GM12878 (cell line): Measurements from ENCODE around the gene ZNF467. TPM values are rescaled to one million over a fixed set of nuclear protein-coding genes. Genes with fewer than 3 reads are reported as not detected.

ENCODE experiments used
- ATAC-seq: fragments of 200-7000 bp; cut with Tn5 transposase; 3 replicates; pipeline ENCODE4 v1.9.1; 2020; ENCODE audit warnings: mild to moderate bottlenecking, moderate library complexity
- BruUV-seq: library from RNA; stranded (reverse); fragments of 400-500 nt; replicated peaks from 2 replicates; lab custom pipeline; 2021; lab: Mats Ljungman, UMichigan
- CTCF ChIA-PET: fragments of 300-600 bp; sonication (Branson Sonifier 250); formaldehyde crosslinking; extraction: SDS; loops from one replicate; lab custom pipeline; 2021; ENCODE audit warnings: inconsistent platforms; lab: Yijun Ruan, JAX
- POLR2A ChIA-PET: fragments of 350-600 bp; formaldehyde crosslinking; extraction: SDS; loops from one replicate; lab custom pipeline; 2021; ENCODE audit warnings: inconsistent platforms; lab: Charles Lee
- RAD21 ChIA-PET: fragments of 300-600 bp; sonication (Branson Sonifier 250); formaldehyde crosslinking; loops from one replicate; lab custom pipeline; 2023; ENCODE audit warnings: antibody characterized with exemption; ENCODE audit not compliant: unreplicated experiment; lab: Charles Lee
- SMC1A ChIA-PET: fragments of 300-600 bp; sonication (Branson Sonifier 250); formaldehyde crosslinking; loops from one replicate; lab custom pipeline; 2023; ENCODE audit not compliant: unreplicated experiment, uncharacterized antibody; lab: Charles Lee
- DNase-seq: peaks from one replicate; pipeline ENCODE4 v3.0.0-alpha.2; 2011; ENCODE audit warnings: low read depth, low spot score
- FAIRE-seq: peaks from 3 replicates; lab custom pipeline; 2011; peaks lifted over from hg19 to GRCh38; lab: Jason Lieb, UNC
- H2AFZ ChIP-seq: 2 replicates; pipeline ENCODE4 v1.6.0; 2011; ENCODE audit warnings: low read depth, low read length, control low read depth; ENCODE audit not compliant: control insufficient read depth
- H3K27ac ChIP-seq: 2 replicates; pipeline ENCODE4 v1.5.1; 2011; ENCODE audit warnings: control low read depth; ENCODE audit not compliant: control insufficient read depth, insufficient read depth
- H3K27me3 ChIP-seq, 2 experiments: replicated peaks in 1 of 2; 2 replicates each; pipeline versions ENCODE4 v1.6.0 to v1.6.1; 2011; ENCODE audit warnings: low read length in 1 of 2; ENCODE audit not compliant: control insufficient read depth in 2 of 2, insufficient read depth in 2 of 2
- H3K36me3 ChIP-seq, 2 experiments: 2 replicates each; pipeline ENCODE4 v1.5.1; 2011; ENCODE audit warnings: low read length in 1 of 2; ENCODE audit not compliant: control insufficient read depth in 2 of 2, insufficient read depth in 2 of 2
- H3K4me1 ChIP-seq: 2 replicates; pipeline ENCODE4 v1.6.1; 2011; ENCODE audit warnings: mild to moderate bottlenecking, low read length, moderate library complexity, mixed read lengths; ENCODE audit not compliant: control insufficient read depth, insufficient read depth
- H3K4me2 ChIP-seq: 2 replicates; pipeline ENCODE4 v1.6.0; 2011; ENCODE audit warnings: control low read depth; ENCODE audit not compliant: control insufficient read depth, insufficient read depth
- H3K4me3 ChIP-seq: fragments of 200-600 bp; sonication (generic); 2 replicates; pipeline ENCODE4 v1.5.1; 2016
- H3K79me2 ChIP-seq: 2 replicates; pipeline ENCODE4 v1.6.0; 2011; ENCODE audit warnings: low read length; ENCODE audit not compliant: control insufficient read depth, insufficient read depth
- H3K9ac ChIP-seq: 2 replicates; pipeline ENCODE4 v1.8.0; 2011; ENCODE audit warnings: low read length, control low read depth, mixed read lengths; ENCODE audit not compliant: control insufficient read depth, insufficient read depth
- H3K9me3 ChIP-seq: replicated peaks from 3 replicates; pipeline ENCODE4 v1.5.1; 2011; ENCODE audit warnings: mild to moderate bottlenecking, low read length; ENCODE audit not compliant: control insufficient read depth, insufficient read depth
- H4K20me1 ChIP-seq: 2 replicates; pipeline ENCODE4 v1.6.0; 2011; ENCODE audit not compliant: control insufficient read depth, insufficient read depth
- ASH2L ChIP-seq: fragments of 300-600, 200-600 bp; sonication (generic); IDR thresholded peaks from 2 replicates; pipeline ENCODE4 v1.6.1; 2017; ENCODE audit warnings: low read depth, mild to moderate bottlenecking, borderline replicate concordance
- CBX5 ChIP-seq: sonication (generic); IDR thresholded peaks from 2 replicates; pipeline ENCODE4 v1.6.1; 2016; ENCODE audit warnings: low read depth, moderate library complexity, mild to moderate bottlenecking, inconsistent platforms
- CEBPB ChIP-seq, 2 experiments: fragments of 150-350 bp in 1 of 2; IDR thresholded peaks; 2 replicates each; pipeline ENCODE4 v1.6.1; 2012 to 2014; ENCODE audit warnings: low read depth in 2 of 2, low read length in 2 of 2, borderline replicate concordance in 1 of 2, inconsistent platforms in 1 of 2
- CUX1 ChIP-seq: IDR thresholded peaks from 2 replicates; pipeline ENCODE4 v1.6.1; 2012; ENCODE audit warnings: improper control_type of control experiment, low read depth, low read length; ENCODE audit not compliant: insufficient replicate concordance
- E2F4 ChIP-seq: IDR thresholded peaks from 2 replicates; pipeline ENCODE4 v1.6.1; 2012; ENCODE audit warnings: low read depth, low read length, improper control_type of control experiment
- JUNB ChIP-seq: IDR thresholded peaks from 2 replicates; pipeline ENCODE4 v1.6.1; 2016; ENCODE audit warnings: antibody characterized with exemption, mild to moderate bottlenecking
- NFYB ChIP-seq: IDR thresholded peaks from 2 replicates; pipeline ENCODE4 v1.6.1; 2011; ENCODE audit warnings: low read depth, mild to moderate bottlenecking, low read length, improper control_type of control experiment, moderate library complexity; ENCODE audit not compliant: insufficient read depth
- PML ChIP-seq: IDR thresholded peaks from 2 replicates; pipeline ENCODE4 v1.6.1; 2012; ENCODE audit warnings: low read length, inconsistent platforms
- USF1 ChIP-seq: IDR thresholded peaks from 2 replicates; pipeline ENCODE4 v1.6.1; 2011; ENCODE audit warnings: borderline replicate concordance, low read depth, mild to moderate bottlenecking, moderate library complexity, mixed read lengths, low read length; ENCODE audit not compliant: insufficient read depth; ENCODE audit errors: extremely low read length
- ZNF274 ChIP-seq: IDR thresholded peaks from one replicate; pipeline ENCODE4 v1.8.0; 2011; ENCODE audit not compliant: insufficient read length, insufficient read depth
- WGBS: methylation state at CpG from one replicate; pipeline ENCODE4 v1.1.6; 2016; ENCODE audit warnings: low lambda C conversion rate; ENCODE audit not compliant: insufficient replicate concordance, insufficient coverage; ENCODE audit errors: missing lambda C conversion rate; 5-methylcytosine and 5-hydroxymethylcytosine counted together
- in situ Hi-C: fragments of 300-500 bp; cut with MboI; formaldehyde crosslinking; loops from 9 replicates; pipeline ENCODE4 v1.14.3; 2018; ENCODE audit warnings: mixed read lengths
- intact Hi-C: fragments of 100-400 bp; cut with micrococcal nuclease; formaldehyde crosslinking; loops from one replicate; pipeline ENCODE4 v1.14.2; 2022; ENCODE audit not compliant: unreplicated experiment
- polyA plus RNA-seq, 11 experiments: library from polyadenylated mRNA; depleted of rRNA in 4 of 11; unstranded in 6 of 11; stranded (reverse) in 5 of 11; fragments of >200 nt; fragmentation: Nextera tagmentation in 4 of 11; fragmentation: Illumina TruSeq in 1 of 11; extraction: Ambion mirVana in 4 of 11; extraction: Trizol in 1 of 11; gene quantifications; 1 replicate in 1 of 11; 2 replicates in 10 of 11; pipeline versions ENCODE4 v1.2.1 to v1.2.3, GENCODE V29; 2011 to 2016; ENCODE audit warnings: inconsistent platforms in 2 of 11, missing spikeins in 2 of 11, low read depth in 1 of 11
- total RNA-seq, 4 experiments: library from RNA; depleted of rRNA in 3 of 4; stranded (reverse); fragments of >200 nt in 3 of 4; fragmentation: Illumina TruSeq in 1 of 4; extraction: Trizol in 1 of 4; gene quantifications; 2 replicates each; pipeline versions ENCODE4 v1.2.1 to v1.2.3, GENCODE V29; 2013 to 2021

The ZNF467 gene
- total and polyA plus RNA-seq, 10 of the 15 experiments (the other 5 are each of a cell fraction or from before 2014, with no cell fraction given) = not detected

DNA sequence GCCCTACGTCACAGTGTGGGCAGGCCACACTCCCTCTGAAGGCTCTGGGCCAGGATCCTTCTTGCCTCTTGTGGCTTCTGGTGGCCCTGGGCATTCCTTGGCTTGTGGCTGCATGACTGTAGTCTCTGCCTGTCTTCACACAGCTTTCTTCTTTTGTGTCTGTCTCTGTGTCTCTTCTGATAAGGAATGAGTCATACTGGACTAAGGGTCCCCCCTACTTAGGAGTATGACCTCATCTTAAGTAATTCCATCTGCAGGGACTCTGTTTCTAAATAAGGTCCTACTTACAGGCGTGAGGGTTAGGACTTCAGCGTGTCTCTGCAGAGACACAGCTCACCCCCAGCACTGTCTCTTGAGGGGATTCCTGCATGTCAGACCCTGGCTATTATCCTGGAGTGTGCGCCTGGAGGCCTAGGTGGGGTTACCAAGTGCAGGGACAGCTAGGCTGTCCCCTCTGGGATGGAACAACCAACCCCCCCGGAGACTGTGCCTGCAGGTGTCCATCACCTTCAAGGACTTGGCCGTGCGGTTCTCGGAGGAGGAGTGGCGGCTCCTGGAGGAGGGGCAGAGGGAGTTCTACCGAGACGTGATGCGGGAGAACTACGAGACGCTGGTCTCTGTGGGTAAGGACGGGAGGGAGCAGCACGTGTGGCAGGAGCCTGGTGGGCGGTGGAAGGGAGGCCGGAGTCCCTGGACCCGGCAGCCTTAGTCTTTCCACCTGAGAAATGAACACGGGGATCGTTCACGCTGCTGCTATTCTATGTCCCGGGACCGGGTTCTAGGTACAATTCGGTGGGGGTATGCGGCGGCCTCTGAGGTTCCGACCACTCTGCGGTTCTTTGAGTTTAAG is 54.1 kb downstream of the ZNF467 start (continued):
- TF ChIP-seq CUX1 (no peak), ZNF274 (no peak), JUNB (peak; percentile 42; the same call in 1 of the 2 replicates)

GRCh38 chr7:149718730-149719049 is 54.7 kb downstream of the ZNF467 start:
- Histone ChIP-seq H4K20me1 (no peaks in the 10 kb centered on the region), H3K9ac (no peak overlapping the region), H3K79me2 (peaks cover 4% of the 10 kb centered on the region), H3K4me1 (peaks cover 14% of the 10 kb centered on the region), H3K4me2 (no peak overlapping the region), H3K4me3 (no peak overlapping the region), H3K27ac (no peak overlapping the region), H3K36me3 (peaks cover 0 to 6% of the 10 kb centered on the region in 2 experiments; a peak in 2 of 4 replicates), H3K27me3 (no peaks in the 10 kb centered on the region), H2AFZ (no peak overlapping the region), H3K9me3 (no peaks in the 10 kb centered on the region; the same call in 2 of the 3 replicates)
- no peak for ATAC-seq
- WGBS = 87% methylated on average over 6 of the region's 6 CpGs
- ChIA-PET POLR2A (no interaction called here), SMC1A (interaction anchor here (1.1 kb wide), 1 partner anchor 22 kb away, joined by 3 read pairs; no protein-coding TSS in a partner anchor), RAD21 (interaction anchor here (1.4 kb wide), 1 partner anchor 22 kb away, joined by 4 read pairs; no protein-coding TSS in a partner anchor), CTCF (interaction anchor here (1.0 to 3.5 kb wide), 2 partner anchors 23 to 25 kb away, joined by 3 to 15 read pairs; no protein-coding TSS in a partner anchor)
- BruUV-seq = no TSS peak
- intact Hi-C loops = no loop called here
- no peak for FAIRE-seq
- in situ Hi-C loops = no loop called here
- no peak for DNase-seq
- TF ChIP-seq NFYB (no peak), CBX5 (no peak), ASH2L (no peak), USF1 (no peak), CEBPB (IDR thresholded peaks at IDR 0.05; ENCODE audit: borderline replicate concordance in 1 of 2, low read depth in 2 of 2, low read length in 2 of 2) (no peak), PML (no peak), E2F4 (no peak)
